ENCODE measurements around the gene C19orf38. TPM values are rescaled to one million over a fixed set of nuclear protein-coding genes. Genes with fewer than 3 reads are reported as not detected.

Gene C19orf38
- total and polyA plus RNA-seq, 10 donors, result 10.2 to 48.1 (median 17.9) TPM

DNA sequence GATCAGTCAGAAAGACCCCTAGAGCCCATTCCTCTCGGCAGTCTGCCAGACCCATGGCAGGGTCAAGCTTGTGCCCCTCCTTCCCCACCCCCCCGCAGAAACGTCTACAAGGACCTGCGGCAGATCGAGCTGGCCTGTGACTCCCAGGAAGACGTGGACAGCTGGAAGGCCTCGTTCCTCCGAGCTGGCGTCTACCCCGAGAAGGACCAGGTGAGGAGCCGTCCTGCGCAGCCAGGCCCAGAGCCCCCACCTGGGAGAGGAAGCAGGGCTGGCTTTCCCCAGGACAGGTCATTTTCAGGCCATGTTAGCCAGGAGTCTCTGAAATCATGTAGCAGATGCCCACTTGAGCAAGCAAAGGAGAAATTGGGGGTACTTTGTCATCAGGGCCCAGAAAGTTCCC lies 24.5 kb upstream of the C19orf38 start:
- intact Hi-C loops (cut with DNase I; ENCODE audit: low total_unique reads), result no loop called here
- TF ChIP-seq POLR2A (IDR thresholded peaks at IDR 0.05) (no peak), POLR2AphosphoS5 (IDR thresholded peaks at IDR 0.05) (peak in 1 of 3 donors; percentile 46)
- WGBS, 5 donors, result 81 to 94% (median 93%) methylated on average over 7 to 12 of the region's 12 CpGs
- no peak overlapping the region for H3K27ac ChIP-seq
- peaks cover 0 to 10% (median 0%) of the 10 kb centered on the region in 6 donors for H3K4me1 ChIP-seq
- H3K36me3 ChIP-seq, result peaks cover 5 to 100% (median 88%) of the 10 kb centered on the region in 6 donors
- H3K9me3 ChIP-seq, result no peaks in the 10 kb centered on the region
- no peak overlapping the region for H3K4me3 ChIP-seq
- H3K27me3 ChIP-seq (replicated peaks in 1 of 7), result no peaks in the 10 kb centered on the region
- peak; percentile 53 for DNase-seq

GRCh38 chr19:10826231-10826630 lies 22.0 kb upstream of the C19orf38 start:
- H3K27me3 ChIP-seq (replicated peaks in 1 of 7), result no peaks in the 10 kb centered on the region
- TF ChIP-seq CTCF (IDR thresholded peaks at IDR 0.05 in 8 of 11, conservative IDR thresholded peaks at IDR 0.05 in 3 of 11), result no peak
- no peak for TF ChIP-seq POLR2AphosphoS5 (IDR thresholded peaks at IDR 0.05)
- TF ChIP-seq POLR2A (IDR thresholded peaks at IDR 0.05), result no peak
- WGBS, 5 donors, result 76 to 83% (median 82%) methylated on average over 7 of the region's 7 CpGs
- intact Hi-C loops (cut with DNase I; ENCODE audit: low total_unique reads), result no loop called here
- no peaks in the 10 kb centered on the region for H3K9me3 ChIP-seq
- peaks cover 5 to 100% (median 97%) of the 10 kb centered on the region in 6 donors for H3K36me3 ChIP-seq
- peak; percentile 15 for DNase-seq
- no peak overlapping the region for H3K27ac ChIP-seq
- peaks cover 0 to under 1% (median 0%) of the 10 kb centered on the region in 6 donors for H3K4me1 ChIP-seq
- H3K4me3 ChIP-seq, result no peak overlapping the region

- H3K9me3 ChIP-seq, result no peaks in the 10 kb centered on the region
- H3K27ac ChIP-seq, result no peak overlapping the region
- H3K4me3 ChIP-seq, result no peak overlapping the region
- H3K27me3 ChIP-seq (replicated peaks in 1 of 7), result no peaks in the 10 kb centered on the region
- no peak for TF ChIP-seq POLR2A (IDR thresholded peaks at IDR 0.05)
- no peak for TF ChIP-seq CTCF (IDR thresholded peaks at IDR 0.05 in 8 of 11, conservative IDR thresholded peaks at IDR 0.05 in 3 of 11)
- no peak for TF ChIP-seq POLR2AphosphoS5 (IDR thresholded peaks at IDR 0.05)
- no peaks in the 10 kb centered on the region for H3K4me1 ChIP-seq
- intact Hi-C loops (cut with DNase I; ENCODE audit: low total_unique reads), result no loop called here
- H3K36me3 ChIP-seq, result peaks cover 5 to 100% (median 97%) of the 10 kb centered on the region in 6 donors
- 92 to 96% (median 95%) methylated on average over 4 to 6 of the region's 6 CpGs for WGBS, 5 donors
- peak; percentile 23 for DNase-seq
These were observed 21.4 kb upstream of the C19orf38 start for GRCh38 chr19:10826846-10827245.

DNA sequence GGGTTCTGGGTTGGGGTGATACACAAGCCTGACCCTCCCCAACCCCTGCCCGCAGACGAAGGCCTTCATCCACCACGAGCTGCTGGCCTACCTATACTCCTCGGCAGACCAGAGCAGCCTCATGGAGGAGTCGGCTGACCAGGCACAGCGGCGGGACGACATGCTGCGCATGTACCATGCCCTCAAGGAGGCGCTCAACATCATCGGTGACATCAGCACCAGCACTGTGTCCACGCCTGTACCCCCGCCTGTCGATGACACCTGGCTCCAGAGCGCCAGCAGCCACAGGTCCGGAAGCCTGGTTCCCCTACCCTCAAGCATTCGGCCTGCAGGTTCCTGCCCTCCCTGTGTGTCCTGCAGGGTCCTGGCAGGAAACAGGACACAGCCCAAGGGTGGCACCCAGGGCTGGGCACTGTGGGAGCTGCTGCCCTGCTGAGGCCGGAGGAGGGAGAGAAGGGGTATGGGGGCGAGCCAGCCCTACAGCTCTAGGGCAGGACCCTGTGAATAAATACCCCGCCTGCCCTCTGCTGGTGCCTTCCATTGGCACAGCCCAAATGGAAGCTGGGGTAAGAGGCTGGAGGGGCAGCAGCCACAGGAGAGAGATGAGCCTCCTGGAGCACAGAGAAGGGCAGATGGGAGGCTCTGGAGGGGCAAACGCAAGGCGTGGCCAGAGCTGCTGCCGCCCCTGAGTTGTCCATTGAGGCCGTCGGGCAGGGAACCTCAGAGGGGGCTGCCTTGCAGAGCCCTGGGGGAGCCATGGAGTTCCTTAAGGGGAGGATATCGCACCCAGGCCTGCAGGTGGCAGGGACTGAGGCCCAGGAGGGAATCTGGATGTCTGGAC lies 19.0 kb upstream of the C19orf38 start:
- Histone ChIP-seq H3K4me1 (no peaks in the 10 kb centered on the region), H3K4me3 (no peak overlapping the region), H3K27ac (peak overlapping the region in 2 of 8 donors; percentile 11 to 33), H3K27me3 (replicated peaks in 1 of 7) (no peaks in the 10 kb centered on the region), H3K36me3 (peaks cover 2 to 100% (median 98%) of the 10 kb centered on the region in 6 donors), H3K9me3 (no peaks in the 10 kb centered on the region)
- peak in 2 of 3 donors; percentile 25 to 58 for TF ChIP-seq POLR2AphosphoS5 (IDR thresholded peaks at IDR 0.05)
- no peak for TF ChIP-seq POLR2A (IDR thresholded peaks at IDR 0.05)
- TF ChIP-seq CTCF (IDR thresholded peaks at IDR 0.05 in 8 of 11, conservative IDR thresholded peaks at IDR 0.05 in 3 of 11), result peak in 1 of 11 experiments; percentile 19
- WGBS, 5 donors, result 90 to 95% (median 92%) methylated on average over 14 to 26 of the region's 26 CpGs
- peak; percentile 75 for DNase-seq
- intact Hi-C loops (cut with DNase I; ENCODE audit: low total_unique reads), result no loop called here
